ENCODE results near the gene CPED1. TPM values are rescaled to one million over a fixed set of nuclear protein-coding genes. Genes with fewer than 3 reads are reported as not detected.

The CPED1 gene
- total RNA-seq, 2 donors from 2014 or later, result 4.0 to 15.9 TPM

DNA sequence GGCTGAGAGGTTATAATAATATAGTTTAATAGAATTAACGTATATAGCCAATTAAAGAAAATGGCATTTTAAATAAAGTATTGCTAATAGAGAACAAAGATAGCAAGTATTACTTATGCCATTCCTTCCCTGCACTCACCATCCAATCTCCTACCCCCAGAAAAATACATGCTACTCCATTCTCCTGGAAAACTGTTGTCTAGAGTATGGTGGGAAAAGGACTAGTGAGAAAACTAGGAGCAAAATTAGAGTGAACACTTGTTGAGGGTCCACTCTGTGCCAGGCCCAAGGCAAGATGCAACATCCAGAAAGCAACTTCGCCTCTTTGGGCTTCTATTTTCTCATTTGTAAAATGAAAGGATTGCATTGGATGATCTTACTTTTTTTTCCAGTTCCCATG is 149.1 kb downstream of the CPED1 start:
- Histone ChIP-seq H3K9me3 (no peaks in the 10 kb centered on the region), H3K27ac (no peak overlapping the region), H3K27me3 (no peaks in the 10 kb centered on the region), H3K4me1 (no peaks in the 10 kb centered on the region), H3K36me3 (no peaks in the 10 kb centered on the region), H3K4me3 (no peak overlapping the region), H3K9ac (ENCODE audit: low read depth in 2 of 2, low read length in 2 of 2) (no peak overlapping the region)
- TF ChIP-seq CTCF (IDR thresholded peaks at IDR 0.05), result no peak
- intact Hi-C loops (cut with DNase I), result no loop called here
- DNase-seq, result no peak

DNA sequence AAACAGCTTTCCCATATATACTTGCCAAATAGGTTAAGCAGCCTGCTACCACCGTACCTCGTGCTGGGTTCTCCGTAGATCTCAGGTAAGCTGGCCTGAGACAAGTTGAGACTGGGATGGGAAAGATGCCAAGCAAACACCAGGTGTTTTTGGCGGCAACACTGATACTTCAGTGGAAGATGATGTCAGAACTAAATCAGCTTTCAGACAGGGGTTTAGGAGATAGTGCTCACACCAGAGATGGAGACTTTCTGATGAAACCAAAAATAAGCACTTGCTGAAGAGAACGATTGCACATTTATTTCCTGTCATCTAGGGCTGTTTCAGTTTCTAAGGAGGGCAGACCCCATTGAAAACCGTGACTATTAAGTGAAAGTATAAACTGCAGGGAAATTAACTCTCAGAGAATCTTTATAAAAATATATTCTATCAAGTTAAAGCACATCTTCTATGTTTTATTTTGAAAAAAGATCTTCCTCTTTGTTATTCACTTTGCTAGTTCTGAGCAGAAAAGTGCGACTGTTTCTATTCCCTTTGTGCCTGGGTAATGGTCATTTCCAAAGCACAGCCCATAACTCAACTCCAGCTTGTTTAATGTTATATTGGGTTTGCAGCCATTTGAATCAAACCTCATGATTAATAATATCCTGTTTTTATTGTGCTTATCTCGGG is 149.9 kb downstream of the CPED1 start:
- no peaks in the 10 kb centered on the region for H3K9me3 ChIP-seq
- TF ChIP-seq CTCF (IDR thresholded peaks at IDR 0.05), result no peak
- no peaks in the 10 kb centered on the region for H3K27me3 ChIP-seq
- no peak overlapping the region for H3K27ac ChIP-seq
- no peak for DNase-seq
- H3K36me3 ChIP-seq, result no peaks in the 10 kb centered on the region
- H3K4me1 ChIP-seq, result no peaks in the 10 kb centered on the region
- intact Hi-C loops (cut with DNase I), result no loop called here
- H3K9ac ChIP-seq (ENCODE audit: low read depth in 2 of 2, low read length in 2 of 2), result no peak overlapping the region
- no peak overlapping the region for H3K4me3 ChIP-seq

DNA sequence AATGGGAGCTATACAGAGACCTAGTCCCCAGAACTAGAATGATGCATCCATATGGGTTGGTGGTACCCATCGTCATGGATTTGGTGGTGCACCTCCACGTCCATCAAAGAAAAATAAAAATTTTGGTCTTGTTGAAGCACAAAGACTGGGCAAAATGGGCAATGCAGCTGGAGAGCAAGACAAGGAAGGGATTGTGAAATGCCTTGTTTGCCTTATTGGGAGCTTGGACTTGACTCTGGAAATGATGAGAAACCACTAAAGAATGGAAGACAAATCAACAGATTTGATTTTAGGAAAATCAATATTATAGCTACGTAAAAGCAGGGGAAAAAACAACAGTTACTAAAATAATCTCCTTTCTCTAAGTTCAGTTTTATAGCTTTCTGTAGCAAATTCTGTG is 150.9 kb downstream of the CPED1 start:
- no peak for TF ChIP-seq CTCF (IDR thresholded peaks at IDR 0.05)
- Histone ChIP-seq H3K27ac (no peak overlapping the region), H3K9me3 (no peaks in the 10 kb centered on the region), H3K4me3 (no peak overlapping the region), H3K36me3 (no peaks in the 10 kb centered on the region), H3K27me3 (no peaks in the 10 kb centered on the region), H3K4me1 (no peaks in the 10 kb centered on the region), H3K9ac (ENCODE audit: low read depth in 2 of 2, low read length in 2 of 2) (no peak overlapping the region)
- no peak for DNase-seq
- intact Hi-C loops (cut with DNase I), result no loop called here

DNA sequence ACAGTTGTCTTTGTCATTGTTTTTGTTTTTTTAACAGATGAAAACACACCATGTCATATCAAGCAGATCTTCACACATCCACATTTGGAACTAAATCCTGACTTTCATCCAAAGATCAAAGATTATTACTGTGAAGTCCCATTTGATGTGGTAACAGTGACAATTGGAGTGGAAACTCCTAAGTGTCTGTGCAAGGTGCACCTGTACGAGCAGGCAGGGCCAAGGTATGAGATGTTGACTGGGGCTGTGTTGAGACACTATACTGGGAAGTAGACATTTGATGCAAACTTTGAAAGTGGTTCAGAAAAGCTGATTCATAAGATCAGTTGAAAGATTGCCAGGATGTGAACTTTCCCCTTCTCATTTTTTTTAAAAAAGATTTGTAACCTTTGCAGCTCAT is 152.3 kb downstream of the CPED1 start:
- intact Hi-C loops (cut with DNase I), result no loop called here
- Histone ChIP-seq H3K9ac (ENCODE audit: low read depth in 2 of 2, low read length in 2 of 2) (no peak overlapping the region), H3K36me3 (no peaks in the 10 kb centered on the region), H3K4me1 (no peaks in the 10 kb centered on the region), H3K27ac (no peak overlapping the region), H3K27me3 (no peaks in the 10 kb centered on the region), H3K4me3 (no peak overlapping the region), H3K9me3 (no peaks in the 10 kb centered on the region)
- no peak for TF ChIP-seq CTCF (IDR thresholded peaks at IDR 0.05)
- no peak for DNase-seq

GRCh38 chr7:121151774-121152221 is 163.3 kb downstream of the CPED1 start:
- Histone ChIP-seq H3K27me3 (no peaks in the 10 kb centered on the region), H3K27ac (no peak overlapping the region), H3K36me3 (no peaks in the 10 kb centered on the region), H3K9me3 (no peaks in the 10 kb centered on the region), H3K4me1 (no peaks in the 10 kb centered on the region), H3K4me3 (no peak overlapping the region), H3K9ac (ENCODE audit: low read depth in 2 of 2, low read length in 2 of 2) (no peak overlapping the region)
- intact Hi-C loops (cut with DNase I), result no loop called here
- no peak for DNase-seq
- no peak for TF ChIP-seq CTCF (IDR thresholded peaks at IDR 0.05)

Data from colonic mucosa (tissue), 4 donors.